ENCODE data around the gene GDF10. TPM values are rescaled to one million over a fixed set of nuclear protein-coding genes. Genes with fewer than 3 reads are reported as not detected.

Gene GDF10
- total RNA-seq, 1 experiment from 2014 or later = 0.20 TPM

DNA sequence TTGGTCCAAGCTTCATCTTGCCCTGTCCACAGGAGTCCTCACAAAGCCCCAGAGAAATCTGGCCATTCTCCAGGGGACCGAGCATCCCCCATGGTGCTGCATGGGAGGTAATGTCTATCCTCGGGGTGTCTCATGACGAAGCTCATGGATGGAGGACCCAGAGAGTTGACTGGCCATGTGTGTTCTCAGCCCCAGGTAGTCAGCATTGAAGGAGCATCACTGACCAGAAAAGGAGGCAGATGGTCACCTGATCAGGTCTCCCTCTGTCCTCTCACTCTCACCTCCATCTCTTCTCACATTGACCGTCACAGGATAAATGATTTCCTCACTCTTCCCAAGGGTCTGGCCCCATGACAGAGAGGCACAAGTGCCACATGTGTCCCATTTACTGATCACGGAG, 33.4 kb upstream of the GDF10 start:
- Mint-ChIP-seq H3K9me3 (peaks cover 0 to 3% of the 10 kb centered on the region in 2 experiments; a peak in 2 of 5 replicates), H3K4me3 (no peak overlapping the region), H3K27ac (no peak overlapping the region), H3K27me3 (ENCODE audit: low read depth) (peaks cover 5% of the 10 kb centered on the region; the same call in 1 of the 2 replicates), H3K36me3 (ENCODE audit: insufficient read depth in 1 of 3, low read depth in 3 of 3) (no peaks in the 10 kb centered on the region), H3K4me1 (peaks cover 3 to 6% of the 10 kb centered on the region in 2 experiments; a peak in 1 of 4 replicates)
- Histone ChIP-seq H3K23me2 (ENCODE audit: insufficient read length, low read depth, low read length, poor library complexity, severe bottlenecking) (no peaks in the 10 kb centered on the region), H3K79me1 (ENCODE audit: insufficient read depth, low read depth, low read length, poor library complexity, severe bottlenecking) (no peaks in the 10 kb centered on the region), H4K5ac (ENCODE audit: insufficient read length, low read depth, low read length) (no peak overlapping the region), H3K9ac (ENCODE audit: extremely low read depth, insufficient read length, low read length) (no peak overlapping the region), H2BK5ac (ENCODE audit: insufficient read length, low read length) (no peak overlapping the region), H3K18ac (ENCODE audit: insufficient read length, low read depth, low read length) (no peak overlapping the region), H3K14ac (ENCODE audit: insufficient read depth, low read length) (no peak overlapping the region), H4K91ac (ENCODE audit: insufficient read length, low read depth, low read length) (no peak overlapping the region), H3K9me3 (ENCODE audit: control insufficient read depth, low read depth, low read length) (no peaks in the 10 kb centered on the region), H3K27me3 (ENCODE audit: insufficient read depth, low read length) (no peaks in the 10 kb centered on the region), H3K27ac (ENCODE audit: insufficient read length, low read depth, low read length) (no peak overlapping the region), H2AFZ (ENCODE audit: low read length) (no peak overlapping the region), H4K20me1 (ENCODE audit: control insufficient read depth, insufficient read depth, insufficient read length) (no peaks in the 10 kb centered on the region), H3K4ac (ENCODE audit: low read depth, low read length) (no peak overlapping the region), H3K4me1 (ENCODE audit: insufficient read depth, low read length) (no peaks in the 10 kb centered on the region), H3K56ac (ENCODE audit: insufficient read length, low read depth, low read length) (no peak overlapping the region), H3T11ph (ENCODE audit: low read length) (no peak overlapping the region), H3K79me2 (ENCODE audit: insufficient read depth, low read length) (no peaks in the 10 kb centered on the region), H2BK15ac (ENCODE audit: low read depth, low read length) (no peak overlapping the region), H2BK12ac (ENCODE audit: insufficient read length, low read depth, low read length) (no peak overlapping the region), H2BK120ac (ENCODE audit: low read depth, low read length, poor library complexity, severe bottlenecking) (no peak overlapping the region), H2AK5ac (ENCODE audit: insufficient read length, low read length) (no peak overlapping the region), H3K23ac (ENCODE audit: insufficient read length, low read depth, low read length) (no peak overlapping the region), H2BK20ac (ENCODE audit: low read depth, low read length, poor library complexity, severe bottlenecking) (no peak overlapping the region), H4K8ac (replicated peaks; ENCODE audit: insufficient read length, low read depth, low read length) (no peak overlapping the region), H3K4me2 (ENCODE audit: insufficient read depth, insufficient read length, low read length) (no peak overlapping the region)
- DNase-seq = no peak
- TF ChIP-seq, protein P1, sequence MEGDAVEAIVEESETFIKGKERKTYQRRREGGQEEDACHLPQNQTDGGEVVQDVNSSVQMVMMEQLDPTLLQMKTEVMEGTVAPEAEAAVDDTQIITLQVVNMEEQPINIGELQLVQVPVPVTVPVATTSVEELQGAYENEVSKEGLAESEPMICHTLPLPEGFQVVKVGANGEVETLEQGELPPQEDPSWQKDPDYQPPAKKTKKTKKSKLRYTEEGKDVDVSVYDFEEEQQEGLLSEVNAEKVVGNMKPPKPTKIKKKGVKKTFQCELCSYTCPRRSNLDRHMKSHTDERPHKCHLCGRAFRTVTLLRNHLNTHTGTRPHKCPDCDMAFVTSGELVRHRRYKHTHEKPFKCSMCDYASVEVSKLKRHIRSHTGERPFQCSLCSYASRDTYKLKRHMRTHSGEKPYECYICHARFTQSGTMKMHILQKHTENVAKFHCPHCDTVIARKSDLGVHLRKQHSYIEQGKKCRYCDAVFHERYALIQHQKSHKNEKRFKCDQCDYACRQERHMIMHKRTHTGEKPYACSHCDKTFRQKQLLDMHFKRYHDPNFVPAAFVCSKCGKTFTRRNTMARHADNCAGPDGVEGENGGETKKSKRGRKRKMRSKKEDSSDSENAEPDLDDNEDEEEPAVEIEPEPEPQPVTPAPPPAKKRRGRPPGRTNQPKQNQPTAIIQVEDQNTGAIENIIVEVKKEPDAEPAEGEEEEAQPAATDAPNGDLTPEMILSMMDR (conservative IDR thresholded peaks at IDR 0.05) = no peak
- WGBS (ENCODE audit: extremely low coverage, insufficient read length, low lambda C conversion rate) = no CpG with 5 or more reads among the region's 5 CpGs
